Measurements from ENCODE around the gene ATP13A5. TPM values are rescaled to one million over a fixed set of nuclear protein-coding genes. Genes with fewer than 3 reads are reported as not detected.

Gene ATP13A5
- total RNA-seq, 6 donors from 2014 or later: 0.66 to 8.9 (median 1.6) TPM

DNA sequence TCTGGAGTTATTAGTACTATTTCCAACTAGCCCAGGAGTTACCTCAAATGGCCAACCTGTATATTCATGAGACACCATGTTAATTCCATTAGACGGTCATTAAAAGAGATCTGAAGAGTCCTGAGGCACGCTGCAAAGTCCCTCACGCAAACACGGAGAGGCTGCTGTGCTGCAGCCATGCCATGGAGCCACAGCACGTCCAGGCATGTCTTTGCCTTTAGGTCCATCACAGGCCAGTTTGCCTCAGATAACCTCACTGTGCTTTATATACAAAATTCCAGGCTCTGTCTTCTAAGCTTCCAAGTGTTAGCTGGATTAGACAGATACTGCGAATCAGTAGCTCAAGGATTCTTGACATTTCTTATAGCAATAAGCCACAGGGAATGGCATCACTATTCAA, 147.4 kb downstream of the ATP13A5 start:
- no peaks in the 10 kb centered on the region for H3K36me3 ChIP-seq
- DNase-seq (peak in 1 of 2 donors; percentile 10), ATAC-seq (ENCODE audit: low FRiP score in 2 of 2) (no peak)
- H3K9me3 ChIP-seq: no peaks in the 10 kb centered on the region
- TF ChIP-seq POLR2AphosphoS5 (IDR thresholded peaks at IDR 0.05): no peak
- no peak for TF ChIP-seq EP300 (IDR thresholded peaks at IDR 0.05)
- TF ChIP-seq POLR2A (IDR thresholded peaks at IDR 0.05): no peak
- TF ChIP-seq, protein P1, sequence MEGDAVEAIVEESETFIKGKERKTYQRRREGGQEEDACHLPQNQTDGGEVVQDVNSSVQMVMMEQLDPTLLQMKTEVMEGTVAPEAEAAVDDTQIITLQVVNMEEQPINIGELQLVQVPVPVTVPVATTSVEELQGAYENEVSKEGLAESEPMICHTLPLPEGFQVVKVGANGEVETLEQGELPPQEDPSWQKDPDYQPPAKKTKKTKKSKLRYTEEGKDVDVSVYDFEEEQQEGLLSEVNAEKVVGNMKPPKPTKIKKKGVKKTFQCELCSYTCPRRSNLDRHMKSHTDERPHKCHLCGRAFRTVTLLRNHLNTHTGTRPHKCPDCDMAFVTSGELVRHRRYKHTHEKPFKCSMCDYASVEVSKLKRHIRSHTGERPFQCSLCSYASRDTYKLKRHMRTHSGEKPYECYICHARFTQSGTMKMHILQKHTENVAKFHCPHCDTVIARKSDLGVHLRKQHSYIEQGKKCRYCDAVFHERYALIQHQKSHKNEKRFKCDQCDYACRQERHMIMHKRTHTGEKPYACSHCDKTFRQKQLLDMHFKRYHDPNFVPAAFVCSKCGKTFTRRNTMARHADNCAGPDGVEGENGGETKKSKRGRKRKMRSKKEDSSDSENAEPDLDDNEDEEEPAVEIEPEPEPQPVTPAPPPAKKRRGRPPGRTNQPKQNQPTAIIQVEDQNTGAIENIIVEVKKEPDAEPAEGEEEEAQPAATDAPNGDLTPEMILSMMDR (IDR thresholded peaks at IDR 0.05): no peak
- WGBS, 2 donors: 83% methylated on average over 6 of the region's 6 CpGs
- H3K27me3 ChIP-seq: no peaks in the 10 kb centered on the region
- H3K4me3 ChIP-seq: no peak overlapping the region
- no peak overlapping the region for H3K27ac ChIP-seq
- no peaks in the 10 kb centered on the region for H3K4me1 ChIP-seq

DNA sequence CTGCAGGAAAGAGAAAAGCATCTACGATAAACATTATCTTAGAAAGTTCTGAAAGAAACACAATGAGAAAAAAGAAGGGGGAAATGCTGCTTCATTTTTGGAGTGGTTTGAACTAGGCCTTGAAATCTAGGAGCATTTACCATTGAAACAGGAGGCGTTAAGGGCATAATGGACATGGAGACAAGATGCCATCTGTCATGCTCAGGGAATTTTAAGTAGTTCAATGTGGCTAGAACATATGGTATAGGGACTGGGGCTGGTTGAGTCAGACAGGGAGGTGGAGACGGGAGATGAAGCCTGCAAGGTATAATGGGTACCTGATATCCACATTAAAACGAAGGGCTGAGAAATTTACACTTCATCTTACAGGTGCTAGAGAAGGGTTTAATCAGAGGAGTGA, 147.9 kb downstream of the ATP13A5 start:
- Histone ChIP-seq H3K4me1 (no peaks in the 10 kb centered on the region), H3K9me3 (no peaks in the 10 kb centered on the region), H3K27me3 (no peaks in the 10 kb centered on the region), H3K4me3 (no peak overlapping the region), H3K27ac (no peak overlapping the region), H3K36me3 (no peaks in the 10 kb centered on the region)
- WGBS, 2 donors: 86 to 88% methylated on average over 4 of the region's 4 CpGs
- TF ChIP-seq POLR2AphosphoS5 (IDR thresholded peaks at IDR 0.05) (no peak), POLR2A (IDR thresholded peaks at IDR 0.05) (no peak), EP300 (IDR thresholded peaks at IDR 0.05) (no peak)
- TF ChIP-seq, protein P1 (IDR thresholded peaks at IDR 0.05): no peak
- ATAC-seq (ENCODE audit: low FRiP score in 2 of 2) (no peak), DNase-seq (no peak)

DNA sequence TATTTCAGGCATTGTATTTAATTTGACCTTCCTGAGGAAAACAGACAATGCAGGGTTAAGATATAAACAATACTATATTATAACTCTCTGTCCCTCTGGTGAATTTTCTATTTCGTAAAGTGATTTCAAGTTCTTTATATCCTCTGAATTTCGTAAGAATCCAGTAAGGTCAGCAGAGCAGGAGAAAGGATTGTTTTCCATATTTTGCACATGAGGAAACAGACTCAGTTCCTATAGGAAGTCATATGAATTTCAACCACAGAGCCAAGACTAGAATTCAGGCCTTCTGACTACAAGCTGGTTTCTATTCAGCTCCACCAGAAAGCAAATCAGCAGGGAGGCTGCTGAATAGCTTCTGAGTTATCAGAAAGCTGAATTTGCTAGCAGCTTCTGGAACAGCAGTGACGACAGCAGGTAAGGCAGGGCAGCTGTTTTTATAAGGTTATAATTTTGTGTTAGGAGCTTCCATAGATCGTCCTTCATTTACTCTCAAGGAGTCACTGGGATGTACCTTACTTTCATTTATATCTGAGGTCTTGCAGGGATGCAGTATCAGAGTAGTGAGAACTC, 148.6 kb downstream of the ATP13A5 start:
- H3K36me3 ChIP-seq: no peaks in the 10 kb centered on the region
- no peak overlapping the region for H3K27ac ChIP-seq
- WGBS, 2 donors: 78 to 82% methylated on average over 4 of the region's 4 CpGs
- H3K9me3 ChIP-seq: no peaks in the 10 kb centered on the region
- H3K4me1 ChIP-seq: no peaks in the 10 kb centered on the region
- TF ChIP-seq EP300 (IDR thresholded peaks at IDR 0.05): no peak
- no peak for TF ChIP-seq POLR2A (IDR thresholded peaks at IDR 0.05)
- TF ChIP-seq POLR2AphosphoS5 (IDR thresholded peaks at IDR 0.05): no peak
- TF ChIP-seq, protein P1 (IDR thresholded peaks at IDR 0.05): no peak
- H3K4me3 ChIP-seq: no peak overlapping the region
- DNase-seq (no peak), ATAC-seq (ENCODE audit: low FRiP score in 2 of 2) (no peak)
- H3K27me3 ChIP-seq: no peaks in the 10 kb centered on the region

GRCh38 chr3:193228206-193228605, 150.3 kb downstream of the ATP13A5 start:
- WGBS, 2 donors: 85 to 89% methylated on average over 6 of the region's 6 CpGs
- Histone ChIP-seq H3K9me3 (no peaks in the 10 kb centered on the region), H3K4me3 (no peak overlapping the region), H3K4me1 (no peaks in the 10 kb centered on the region), H3K27ac (no peak overlapping the region), H3K36me3 (no peaks in the 10 kb centered on the region), H3K27me3 (no peaks in the 10 kb centered on the region)
- ATAC-seq (ENCODE audit: low FRiP score in 2 of 2): no peak
- DNase-seq: no peak
- TF ChIP-seq, protein P1 (IDR thresholded peaks at IDR 0.05): no peak
- TF ChIP-seq POLR2AphosphoS5 (IDR thresholded peaks at IDR 0.05): no peak
- TF ChIP-seq POLR2A (IDR thresholded peaks at IDR 0.05): no peak
- TF ChIP-seq EP300 (IDR thresholded peaks at IDR 0.05): no peak
